Activated CD8-positive, alpha-beta memory T cell treated with anti-CD3 and anti-CD28 coated beads for 36 hours (primary cell): ENCODE measurements around the gene INSIG1. TPM values are rescaled to one million over a fixed set of nuclear protein-coding genes. Genes with fewer than 3 reads are reported as not detected.

Experiments
- CTCF ChIA-PET: fragments of 350-600 bp; sonication (Branson Sonifier 250); formaldehyde crosslinking; loops from one replicate; lab custom pipeline; 2021; ENCODE audit warnings: antibody characterized with exemption; lab: Charles Lee
- POLR2A ChIA-PET: fragments of 350-600 bp; sonication (Branson Sonifier 250); formaldehyde crosslinking; loops from one replicate; lab custom pipeline; 2021; ENCODE audit warnings: antibody characterized with exemption; lab: Charles Lee
- total RNA-seq, 2 experiments: library from RNA; stranded (reverse); gene quantifications; one replicate each; pipeline ENCODE4 v1.2.3, GENCODE V29; 2021

INSIG1 gene
- total RNA-seq, 2 experiments from 2014 or later = 45.7 to 47.0 TPM

DNA sequence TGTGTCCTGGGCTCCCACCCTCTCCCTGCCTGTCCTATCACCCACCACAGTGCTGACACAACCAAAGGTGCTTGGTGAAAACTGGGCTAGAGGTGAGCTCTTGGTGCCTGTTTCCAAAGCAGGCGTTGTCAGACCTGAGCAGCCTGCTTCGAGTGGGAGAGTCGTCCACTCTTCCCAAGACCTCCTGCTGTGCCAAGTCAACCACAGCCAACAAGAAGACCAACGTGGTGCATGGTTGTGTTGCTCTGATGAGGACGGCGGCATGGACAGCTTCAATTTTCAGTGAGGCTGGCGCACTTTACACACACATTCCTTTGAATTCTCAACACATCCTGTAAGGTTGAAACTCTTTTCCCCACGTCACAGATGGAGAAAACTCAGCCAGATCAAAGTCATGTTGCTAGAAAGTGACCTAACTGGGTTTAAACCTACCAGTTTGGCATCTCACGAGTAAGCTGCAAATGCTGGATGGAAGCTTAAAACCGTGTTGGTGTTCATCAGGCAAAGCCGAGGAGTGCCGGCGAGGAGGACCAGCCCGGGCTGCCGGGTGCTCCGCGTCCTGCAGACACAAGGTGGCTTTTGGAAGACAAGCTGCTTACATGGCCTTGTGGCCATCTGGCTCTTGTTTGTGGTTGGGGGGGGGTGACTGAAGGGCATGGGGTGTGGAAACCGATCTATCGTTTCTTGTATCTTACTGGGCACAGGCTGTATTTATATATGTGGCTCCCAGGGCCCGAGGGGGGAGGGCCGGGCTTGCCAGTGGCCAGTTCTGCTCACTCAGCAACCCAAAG, 39.3 kb downstream of the INSIG1 start:
- ChIA-PET POLR2A (no interaction called here), CTCF (interaction anchor here (1.2 kb wide), 1 partner anchor 8 kb away, joined by 5 read pairs; no protein-coding TSS in a partner anchor)

GRCh38 chr7:155337946-155338631, 40.4 kb downstream of the INSIG1 start:
- ChIA-PET POLR2A (no interaction called here), CTCF (no interaction called here)

- CTCF ChIA-PET = no interaction called here
- POLR2A ChIA-PET = no interaction called here
These were observed 41.1 kb downstream of the INSIG1 start for GRCh38 chr7:155338632-155339320.

GRCh38 chr7:155339474-155339873, 41.8 kb downstream of the INSIG1 start:
- CTCF ChIA-PET = no interaction called here
- POLR2A ChIA-PET = no interaction called here

DNA sequence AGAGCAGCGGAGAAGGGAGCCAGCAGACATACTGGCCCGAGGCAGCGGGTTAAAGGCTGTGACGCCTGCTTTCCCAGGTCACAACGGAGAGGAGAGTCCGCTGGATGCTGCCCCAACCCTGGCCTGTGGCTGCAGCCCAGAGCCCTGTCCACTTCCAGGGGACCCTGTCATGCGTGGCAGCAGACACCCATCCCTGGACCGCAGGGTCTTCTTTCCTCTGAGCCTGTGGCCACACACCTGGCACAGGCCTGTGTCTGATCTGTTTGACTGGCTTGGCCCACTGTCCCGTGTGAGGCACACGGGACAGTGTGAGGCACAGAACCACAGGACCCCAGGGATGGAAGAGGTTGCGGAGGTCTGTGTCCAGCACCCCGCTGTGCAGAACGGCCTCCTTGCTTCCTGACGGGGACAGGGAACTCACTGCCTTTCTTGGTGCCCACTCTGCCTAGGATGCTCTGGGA, 42.4 kb downstream of the INSIG1 start:
- POLR2A ChIA-PET = no interaction called here

DNA sequence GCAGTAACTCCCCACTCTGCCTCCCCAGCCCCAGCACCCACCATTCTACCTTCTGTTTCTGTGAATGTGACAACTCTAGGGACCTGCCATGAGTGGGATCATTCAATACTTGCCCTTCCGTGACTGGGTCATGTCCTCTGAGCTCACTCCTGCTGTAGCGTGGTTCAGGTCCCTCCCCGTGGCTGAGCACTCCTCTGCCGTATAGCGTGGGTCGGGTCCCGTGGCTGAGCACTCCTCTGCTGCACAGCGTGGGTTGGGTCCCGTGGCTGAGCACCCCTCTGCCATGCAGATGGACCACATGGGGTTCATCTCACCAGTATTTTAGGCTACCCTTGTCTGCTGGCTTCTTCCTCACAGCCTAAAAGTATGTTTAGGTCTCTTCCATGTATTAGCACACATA, 43.0 kb downstream of the INSIG1 start:
- POLR2A ChIA-PET = no interaction called here
- CTCF ChIA-PET = interaction anchor here (1.7 kb wide), 1 partner anchor 150 kb away, joined by 5 read pairs; no protein-coding TSS in a partner anchor

More for the DNA sequence above, 42.4 kb downstream of the INSIG1 start:
- CTCF ChIA-PET = no interaction called here

DNA sequence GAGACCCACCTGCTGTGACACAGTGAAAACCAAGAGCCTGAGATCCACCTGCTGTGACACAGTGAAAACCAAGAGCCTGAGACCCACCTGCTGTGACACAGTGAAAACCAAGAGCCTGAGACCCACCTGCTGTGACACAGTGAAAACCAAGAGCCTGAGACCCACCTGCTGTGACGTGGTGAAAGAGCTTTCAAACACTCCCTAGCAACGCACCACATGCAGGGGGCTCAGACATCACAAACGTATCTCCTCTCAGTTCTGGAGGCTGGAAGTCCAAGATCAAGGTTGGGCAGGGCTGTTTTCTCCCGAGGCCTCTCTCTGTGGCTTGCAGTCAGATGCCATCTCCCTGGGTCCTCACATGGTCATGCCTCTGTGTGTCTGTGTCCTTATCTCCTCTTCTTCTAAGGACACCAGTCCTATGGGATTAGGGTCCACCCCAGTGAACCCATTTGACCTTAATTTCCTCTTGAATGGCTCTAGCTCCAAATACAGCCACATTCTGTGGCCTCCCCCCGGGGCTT, 43.8 kb downstream of the INSIG1 start:
- CTCF ChIA-PET = interaction anchor here (1.7 kb wide), 1 partner anchor 151 kb away, joined by 5 read pairs; no protein-coding TSS in a partner anchor
- POLR2A ChIA-PET = interaction anchor here (1.0 kb wide), 1 partner anchor 45 kb away, joined by 4 read pairs; no protein-coding TSS in a partner anchor

DNA sequence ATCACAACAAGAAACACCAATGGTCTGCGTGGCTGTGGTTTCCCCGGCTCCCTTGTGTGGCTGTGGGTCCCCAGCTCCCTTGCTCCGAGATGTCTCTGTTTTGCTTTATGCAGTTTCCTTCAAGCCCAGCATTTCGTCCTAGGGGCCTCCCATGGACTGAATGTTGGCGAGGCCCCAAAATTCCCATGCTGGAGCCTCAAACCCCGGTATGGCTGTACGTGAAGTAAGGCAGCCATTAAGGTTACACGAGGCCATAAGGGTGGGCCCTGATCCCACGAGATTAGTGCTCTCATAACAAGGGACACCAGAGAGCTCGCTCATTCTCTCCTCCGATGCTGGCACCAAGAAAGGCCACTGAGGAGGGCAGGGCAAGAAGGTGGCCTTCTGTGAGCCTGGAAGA, 44.6 kb downstream of the INSIG1 start:
- POLR2A ChIA-PET = interaction anchor here (0.6 to 1.0 kb wide), 2 partner anchors 45 to 152 kb away, joined by 4 read pairs; no protein-coding TSS in a partner anchor
- CTCF ChIA-PET = interaction anchor here (1.7 kb wide), 1 partner anchor 152 kb away, joined by 5 read pairs; no protein-coding TSS in a partner anchor

DNA sequence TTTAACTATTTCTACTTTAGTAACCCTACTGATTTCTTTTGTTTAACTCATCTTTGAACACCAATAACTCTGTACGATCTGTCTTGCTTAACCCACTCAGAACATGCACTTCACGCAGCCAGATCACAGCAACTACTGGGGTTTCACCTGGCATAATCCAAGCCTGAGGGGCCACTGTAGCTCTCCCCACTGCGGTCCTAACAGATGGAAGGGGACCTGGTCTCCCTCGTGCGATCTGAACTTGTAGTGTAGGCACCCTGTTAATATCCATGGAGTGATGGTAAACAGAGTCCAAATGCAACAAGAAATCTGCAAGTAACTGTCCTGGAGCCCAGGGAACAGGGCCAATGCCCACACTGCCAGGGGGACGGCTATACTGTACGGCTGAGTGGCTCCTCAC, 45.5 kb downstream of the INSIG1 start:
- CTCF ChIA-PET = no interaction called here
- POLR2A ChIA-PET = no interaction called here

GRCh38 chr7:155343661-155344121, 46.0 kb downstream of the INSIG1 start:
- ChIA-PET POLR2A (interaction anchor here (1.8 kb wide), 1 partner anchor 45 kb away, joined by 7 read pairs; the partner anchor contains the start of gene INSIG1), CTCF (interaction anchor here (2.1 to 2.2 kb wide), 2 partner anchors 19 to 41 kb away, joined by 8 to 16 read pairs; no protein-coding TSS in a partner anchor)

- CTCF ChIA-PET = interaction anchor here (1.0 to 2.2 kb wide), 24 partner anchors 8 to 432 kb away, joined by 3 to 29 read pairs (median 5); partner anchors contain the start of gene INSIG1
- POLR2A ChIA-PET = interaction anchor here (1.8 kb wide), 1 partner anchor 46 kb away, joined by 7 read pairs; the partner anchor contains the start of gene INSIG1
These were observed 46.6 kb downstream of the INSIG1 start for GRCh38 chr7:155344270-155344617.

DNA sequence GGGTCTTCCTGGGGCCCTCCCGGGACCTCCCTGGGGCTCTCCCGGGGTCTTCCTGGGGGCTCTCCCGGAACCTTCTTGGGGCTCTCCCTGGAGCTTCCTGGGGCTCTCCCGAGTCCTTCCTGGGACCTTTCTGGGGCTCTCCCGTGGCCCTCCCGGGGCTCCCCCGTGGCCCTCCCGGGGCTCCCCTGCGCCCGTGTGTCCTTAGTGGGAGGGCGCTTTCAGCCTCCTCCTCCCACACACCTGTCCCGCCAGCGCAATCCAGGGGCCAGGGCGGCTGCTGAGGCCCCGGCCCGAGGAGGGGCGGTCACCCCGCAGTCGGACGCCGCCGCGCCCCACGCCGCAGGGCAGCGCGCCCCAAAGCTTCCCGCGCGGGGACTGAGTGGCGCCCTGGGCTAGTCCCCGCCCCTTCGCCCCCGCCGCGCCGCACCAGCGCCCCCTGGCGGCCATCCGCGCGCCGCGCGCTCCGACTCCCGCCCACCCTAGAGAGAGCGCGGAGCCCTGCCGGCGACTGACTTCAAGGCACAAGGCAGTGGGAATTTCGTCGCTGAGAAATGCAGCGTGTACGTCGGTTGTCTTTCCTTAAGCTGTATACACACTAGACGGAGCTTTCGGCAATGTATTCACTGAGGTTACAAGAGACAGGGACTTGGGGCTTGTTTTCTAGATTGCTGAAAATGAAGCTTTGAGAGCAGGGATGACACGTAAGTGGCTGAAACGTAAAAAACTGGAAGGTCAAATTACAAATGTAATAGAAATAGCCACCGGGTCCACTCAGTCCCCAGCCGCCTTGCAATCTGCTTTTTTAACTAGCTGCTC, 47.1 kb downstream of the INSIG1 start:
- ChIA-PET POLR2A (interaction anchor here (0.6 to 1.8 kb wide), 2 partner anchors 46 to 130 kb away, joined by 3 to 7 read pairs; partner anchors contain the start of gene INSIG1), CTCF (interaction anchor here (0.6 to 2.2 kb wide), 34 partner anchors 8 to 433 kb away, joined by 3 to 29 read pairs (median 4); partner anchors contain the start of gene INSIG1)

- ChIA-PET POLR2A (no interaction called here), CTCF (interaction anchor here (0.6 to 2.2 kb wide), 30 partner anchors 9 to 434 kb away, joined by 3 to 29 read pairs (median 4); partner anchors contain the start of gene INSIG1)
These were observed 47.8 kb downstream of the INSIG1 start for GRCh38 chr7:155345490-155345889.

- POLR2A ChIA-PET = no interaction called here
- CTCF ChIA-PET = no interaction called here
These were observed 48.6 kb downstream of the INSIG1 start for GRCh38 chr7:155346285-155346684.

GRCh38 chr7:155348806-155349205, 51.1 kb downstream of the INSIG1 start:
- ChIA-PET POLR2A (no interaction called here), CTCF (interaction anchor here (0.7 kb wide), 1 partner anchor 10 kb away, joined by 3 read pairs; no protein-coding TSS in a partner anchor)

- ChIA-PET CTCF (interaction anchor here (0.7 kb wide), 1 partner anchor 9 kb away, joined by 3 read pairs; no protein-coding TSS in a partner anchor), POLR2A (no interaction called here)
These were observed 52.1 kb downstream of the INSIG1 start for GRCh38 chr7:155349601-155350331.
